LHCN-M2 (cell line): ENCODE measurements around the gene SRCIN1. TPM values are rescaled to one million over a fixed set of nuclear protein-coding genes. Genes with fewer than 3 reads are reported as not detected.

Experiments used
- DNase-seq: peaks from one replicate; pipeline ENCODE4 v3.0.0-alpha.2; 2012; ENCODE audit warnings: low read depth
- total RNA-seq: library from RNA; depleted of rRNA; stranded (reverse); fragments of >200 nt; gene quantifications from 2 replicates; pipeline ENCODE4 v1.2.3, GENCODE V29; 2014

SRCIN1 gene
- total RNA-seq, 1 experiment from 2014 or later = not detected

- no peak for DNase-seq
Observed at GRCh38 chr17:38617074-38617860, 11.5 kb upstream of the SRCIN1 start.

- no peak for DNase-seq
Observed at GRCh38 chr17:38616361-38616760, 10.6 kb upstream of the SRCIN1 start.

GRCh38 chr17:38613981-38614779, 8.4 kb upstream of the SRCIN1 start:
- DNase-seq = no peak

GRCh38 chr17:38613525-38613980, 7.8 kb upstream of the SRCIN1 start:
- no peak for DNase-seq

GRCh38 chr17:38611872-38612376, 6.2 kb upstream of the SRCIN1 start:
- no peak for DNase-seq

GRCh38 chr17:38611070-38611786, 5.5 kb upstream of the SRCIN1 start:
- DNase-seq = no peak

- no peak for DNase-seq
Observed at GRCh38 chr17:38609280-38610031, 3.7 kb upstream of the SRCIN1 start.

- DNase-seq = no peak
Observed at GRCh38 chr17:38608648-38609047, 2.9 kb upstream of the SRCIN1 start.

GRCh38 chr17:38606646-38607611, 1.2 kb upstream of the SRCIN1 start:
- no peak for DNase-seq

- DNase-seq = no peak
Observed at GRCh38 chr17:38605411-38605840, 326 bp downstream of the SRCIN1 start.

- no peak for DNase-seq
Observed at GRCh38 chr17:38604479-38605403, 1.0 kb downstream of the SRCIN1 start.

GRCh38 chr17:38603786-38604478, 1.8 kb downstream of the SRCIN1 start:
- no peak for DNase-seq

- DNase-seq = no peak
Observed at GRCh38 chr17:38602956-38603785, 2.6 kb downstream of the SRCIN1 start.

GRCh38 chr17:38602453-38602852, 3.3 kb downstream of the SRCIN1 start:
- no peak for DNase-seq

- DNase-seq = no peak
Observed at GRCh38 chr17:38601539-38602351, 4.0 kb downstream of the SRCIN1 start.

- DNase-seq = no peak
Observed at GRCh38 chr17:38600906-38601305, 4.8 kb downstream of the SRCIN1 start.
